ENCODE measurements around the gene ZNF775.

DNA sequence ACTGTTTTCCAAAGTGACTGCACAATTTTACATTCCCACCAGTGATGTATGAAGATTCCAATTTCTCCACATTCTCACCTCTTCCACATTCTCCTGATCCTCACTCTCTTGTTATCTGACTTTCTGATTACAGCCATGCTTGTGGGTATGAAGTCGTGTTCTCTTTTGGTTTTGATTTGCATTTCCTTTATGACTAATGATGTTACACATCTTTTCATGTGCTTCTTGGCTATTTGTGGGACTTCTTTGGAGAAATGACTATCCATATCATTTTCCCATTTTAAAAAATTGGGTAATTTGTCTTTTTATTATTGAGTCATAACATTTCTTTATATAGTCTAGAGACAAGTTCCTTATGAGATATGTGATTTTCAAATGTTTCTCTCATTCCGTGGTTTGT is 60.8 kb downstream of the ZNF775 start:
- no peak for TF ChIP-seq FOXA1 (IDR thresholded peaks at IDR 0.05)
- no peak for TF ChIP-seq BHLHE40 (IDR thresholded peaks at IDR 0.05; ENCODE audit: borderline replicate concordance)
- TF ChIP-seq SP1 (IDR thresholded peaks at IDR 0.05), result no peak
- no peak for TF ChIP-seq ARNT (IDR thresholded peaks at IDR 0.05)
- TF ChIP-seq, protein P1, sequence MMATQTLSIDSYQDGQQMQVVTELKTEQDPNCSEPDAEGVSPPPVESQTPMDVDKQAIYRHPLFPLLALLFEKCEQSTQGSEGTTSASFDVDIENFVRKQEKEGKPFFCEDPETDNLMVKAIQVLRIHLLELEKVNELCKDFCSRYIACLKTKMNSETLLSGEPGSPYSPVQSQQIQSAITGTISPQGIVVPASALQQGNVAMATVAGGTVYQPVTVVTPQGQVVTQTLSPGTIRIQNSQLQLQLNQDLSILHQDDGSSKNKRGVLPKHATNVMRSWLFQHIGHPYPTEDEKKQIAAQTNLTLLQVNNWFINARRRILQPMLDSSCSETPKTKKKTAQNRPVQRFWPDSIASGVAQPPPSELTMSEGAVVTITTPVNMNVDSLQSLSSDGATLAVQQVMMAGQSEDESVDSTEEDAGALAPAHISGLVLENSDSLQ (IDR thresholded peaks at IDR 0.05), result no peak
- no peak for TF ChIP-seq TARDBP (IDR thresholded peaks at IDR 0.05)
- no peak for TF ChIP-seq ZNF384 (IDR thresholded peaks at IDR 0.05)
